WTC11 (cell line): ENCODE results near the gene PHYHD1.

Source experiments
- ATF1 ChIP-seq: sonication (generic); formaldehyde crosslinking; IDR thresholded peaks from 2 replicates; pipeline ENCODE4 v1.8.1; 2023; ENCODE audit warnings: mild to moderate bottlenecking, moderate library complexity, missing genetic modification reagents
- IRF2 ChIP-seq: sonication (generic); formaldehyde crosslinking; IDR thresholded peaks from 2 replicates; pipeline ENCODE4 v1.8.0; 2022; ENCODE audit warnings: low read depth, missing genetic modification reagents, borderline replicate concordance
- KAT7 ChIP-seq: sonication (generic); formaldehyde crosslinking; IDR thresholded peaks from 2 replicates; pipeline ENCODE4 v1.8.1; 2023; ENCODE audit warnings: missing genetic modification reagents, mild to moderate bottlenecking, borderline replicate concordance
- NR2C2 ChIP-seq: sonication (generic); formaldehyde crosslinking; IDR thresholded peaks from 2 replicates; pipeline ENCODE4 v1.8.0; 2022; ENCODE audit warnings: mild to moderate bottlenecking, missing genetic modification reagents
- OVOL2 ChIP-seq: fragments of 250-450 bp; sonication (Bioruptor Pico); IDR thresholded peaks from 2 replicates; pipeline ENCODE4 v1.9.0; 2021; ENCODE audit warnings: mild to moderate bottlenecking, borderline replicate concordance
- ZNF121 ChIP-seq: sonication (generic); formaldehyde crosslinking; IDR thresholded peaks from 2 replicates; pipeline ENCODE4 v1.8.0; 2023; ENCODE audit warnings: missing genetic modification reagents
- TF ChIP-seq, protein P1 (sequence below): fragments of 200-600 bp; IDR thresholded peaks from 2 replicates; pipeline ENCODE4 v1.8.0; 2022; ENCODE audit warnings: antibody characterized with exemption

DNA sequence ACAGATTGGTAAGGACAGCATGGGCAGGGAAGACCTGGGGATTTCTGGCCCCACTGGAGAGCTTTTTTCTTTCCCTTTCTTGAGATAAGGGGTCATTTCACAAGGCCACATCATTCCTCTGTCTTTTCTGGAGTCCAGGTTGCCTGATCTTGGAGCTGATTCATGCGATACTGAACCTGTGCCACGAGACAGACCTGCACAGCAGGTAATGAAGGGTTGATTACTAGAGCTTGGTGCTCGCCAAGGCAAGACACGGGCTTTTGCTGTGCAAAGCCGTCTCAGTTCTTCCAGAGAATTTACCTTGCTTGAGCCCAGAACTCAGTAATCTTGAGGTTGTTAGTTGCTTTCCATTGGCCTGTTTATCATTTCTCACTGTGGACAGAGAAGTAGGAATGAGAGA is 65.9 kb downstream of the PHYHD1 start:
- TF ChIP-seq KAT7 (CRISPR knock-in tag) = no peak
- TF ChIP-seq OVOL2 (CRISPR knock-in tag) = no peak
- TF ChIP-seq NR2C2 = no peak
- no peak for TF ChIP-seq ATF1 (CRISPR knock-in tag)
- TF ChIP-seq, protein P1, sequence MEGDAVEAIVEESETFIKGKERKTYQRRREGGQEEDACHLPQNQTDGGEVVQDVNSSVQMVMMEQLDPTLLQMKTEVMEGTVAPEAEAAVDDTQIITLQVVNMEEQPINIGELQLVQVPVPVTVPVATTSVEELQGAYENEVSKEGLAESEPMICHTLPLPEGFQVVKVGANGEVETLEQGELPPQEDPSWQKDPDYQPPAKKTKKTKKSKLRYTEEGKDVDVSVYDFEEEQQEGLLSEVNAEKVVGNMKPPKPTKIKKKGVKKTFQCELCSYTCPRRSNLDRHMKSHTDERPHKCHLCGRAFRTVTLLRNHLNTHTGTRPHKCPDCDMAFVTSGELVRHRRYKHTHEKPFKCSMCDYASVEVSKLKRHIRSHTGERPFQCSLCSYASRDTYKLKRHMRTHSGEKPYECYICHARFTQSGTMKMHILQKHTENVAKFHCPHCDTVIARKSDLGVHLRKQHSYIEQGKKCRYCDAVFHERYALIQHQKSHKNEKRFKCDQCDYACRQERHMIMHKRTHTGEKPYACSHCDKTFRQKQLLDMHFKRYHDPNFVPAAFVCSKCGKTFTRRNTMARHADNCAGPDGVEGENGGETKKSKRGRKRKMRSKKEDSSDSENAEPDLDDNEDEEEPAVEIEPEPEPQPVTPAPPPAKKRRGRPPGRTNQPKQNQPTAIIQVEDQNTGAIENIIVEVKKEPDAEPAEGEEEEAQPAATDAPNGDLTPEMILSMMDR = no peak
- no peak for TF ChIP-seq IRF2 (CRISPR knock-in tag)
- no peak for TF ChIP-seq ZNF121 (CRISPR knock-in tag)
